Liver (tissue), 3 donors: ENCODE measurements around the gene BRCA2.

ENCODE experiments used
- ATF3 ChIP-seq: IDR thresholded peaks from 2 replicates; pipeline ENCODE4 v1.6.1; 2016; ENCODE audit warnings: antibody characterized with exemption
- CTCF ChIP-seq: fragments of 150-350 bp; IDR thresholded peaks from 2 replicates; pipeline ENCODE4 v1.5.1; 2017; ENCODE audit warnings: improper control_type of control experiment, low read depth, low read length; ENCODE audit not compliant: missing input control
- EGR1 ChIP-seq, 2 donors: IDR thresholded peaks; 2 replicates each; pipeline ENCODE4 v1.6.1; 2016 to 2018; ENCODE audit warnings: antibody characterized with exemption in 2 of 2, low read depth in 2 of 2
- GABPA ChIP-seq, 2 donors: IDR thresholded peaks in 1 of 2; conservative IDR thresholded peaks in 1 of 2; 2 replicates each; pipeline ENCODE4 v1.6.1; 2016; ENCODE audit warnings: antibody characterized with exemption in 2 of 2, mild to moderate bottlenecking in 1 of 2, moderate library complexity in 1 of 2
- HNF4A ChIP-seq, 2 donors: conservative IDR thresholded peaks; 2 replicates each; pipeline ENCODE4 v1.6.1; 2016; ENCODE audit warnings: antibody characterized with exemption in 2 of 2, mild to moderate bottlenecking in 2 of 2
- JUND ChIP-seq, 2 donors: IDR thresholded peaks; 2 replicates each; pipeline ENCODE4 v1.6.1; 2016; ENCODE audit warnings: antibody characterized with exemption in 2 of 2
- MAX ChIP-seq: IDR thresholded peaks from 2 replicates; pipeline ENCODE4 v1.6.1; 2016; ENCODE audit warnings: antibody characterized with exemption
- RAD21 ChIP-seq, 2 donors: IDR thresholded peaks; 2 replicates each; pipeline ENCODE4 v1.6.1; 2016; ENCODE audit warnings: antibody characterized with exemption in 2 of 2, mild to moderate bottlenecking in 2 of 2
- RXRA ChIP-seq, 2 donors: IDR thresholded peaks; 2 replicates each; pipeline ENCODE4 v1.6.1; 2017 to 2018; ENCODE audit warnings: antibody characterized with exemption in 2 of 2, mild to moderate bottlenecking in 1 of 2
- TAF1 ChIP-seq: conservative IDR thresholded peaks from 2 replicates; pipeline ENCODE4 v1.6.1; 2016; ENCODE audit warnings: antibody characterized with exemption, mild to moderate bottlenecking
- ZBTB33 ChIP-seq: IDR thresholded peaks from 2 replicates; pipeline ENCODE4 v1.6.1; 2016; ENCODE audit warnings: antibody characterized with exemption
- donor health status: healthy.
- donor health status: healthy.

- TF ChIP-seq HNF4A (conservative IDR thresholded peaks at IDR 0.05) (no peak), CTCF (no peak), EGR1 (IDR thresholded peaks at IDR 0.05; ENCODE audit: low read depth in 2 of 2) (no peak), RAD21 (IDR thresholded peaks at IDR 0.05) (no peak), ZBTB33 (no peak), MAX (no peak), GABPA (IDR thresholded peaks at IDR 0.05 in 1 of 2, conservative IDR thresholded peaks at IDR 0.05 in 1 of 2) (no peak), ATF3 (no peak), JUND (IDR thresholded peaks at IDR 0.05) (no peak), TAF1 (no peak), RXRA (IDR thresholded peaks at IDR 0.05) (no peak)
These were observed 15.4 kb upstream of the BRCA2 start for GRCh38 chr13:32299893-32300292.
